Breast epithelium (tissue), 4 donors: ENCODE results near the gene C22orf31. TPM values are rescaled to one million over a fixed set of nuclear protein-coding genes. Genes with fewer than 3 reads are reported as not detected.

ENCODE experiments used
- DNase-seq, 2 donors: peaks; one replicate each; pipeline ENCODE4 v3.0.0-alpha.2; 2019; ENCODE audit warnings: low spot score in 2 of 2
- H3K27ac ChIP-seq, 2 donors: fragments of 200-600 bp; sonication (generic) in 1 of 2; one replicate each; pipeline ENCODE4 v1.5.1; 2016 to 2019; ENCODE audit warnings: mild to moderate bottlenecking in 1 of 2
- H3K27me3 ChIP-seq, 2 donors: fragments of 200-600 bp; sonication (generic) in 1 of 2; one replicate each; pipeline versions ENCODE4 v1.5.1 to v1.6.0; 2017 to 2019; ENCODE audit warnings: control low read depth in 1 of 2, mild to moderate bottlenecking in 1 of 2
- H3K36me3 ChIP-seq: fragments of 200-600 bp; one replicate; pipeline ENCODE4 v1.5.1; 2019
- H3K4me1 ChIP-seq, 2 donors: fragments of 200-600 bp; sonication (generic); one replicate each; pipeline ENCODE4 v1.5.1; 2016 to 2019; ENCODE audit warnings: control low read depth in 1 of 2
- H3K4me3 ChIP-seq, 3 donors: fragments of 200-600 bp; sonication (generic); 1 replicate in 2 of 3; 2 replicates in 1 of 3; pipeline ENCODE4 v1.5.1; 2016 to 2019; ENCODE audit warnings: mild to moderate bottlenecking in 3 of 3, moderate library complexity in 2 of 3
- H3K9me3 ChIP-seq, 2 donors: fragments of 200-600 bp; sonication (generic) in 1 of 2; one replicate each; pipeline ENCODE4 v1.5.1; 2016 to 2019; ENCODE audit warnings: control low read depth in 1 of 2
- POLR2A ChIP-seq: fragments of 450-650 bp; IDR thresholded peaks from one replicate; pipeline ENCODE4 v1.6.1; 2016; ENCODE audit warnings: antibody characterized with exemption, mild to moderate bottlenecking, moderate library complexity
- POLR2AphosphoS5 ChIP-seq, 3 donors: sonication (generic); formaldehyde crosslinking; IDR thresholded peaks; one replicate each; pipeline ENCODE4 v1.6.1; 2017; ENCODE audit warnings: antibody characterized with exemption in 3 of 3
- intact Hi-C: fragments of 100-400 bp; cut with DNase I; formaldehyde crosslinking; loops from one replicate; pipeline ENCODE4 v1.15.1; 2023; ENCODE audit warnings: low total_unique reads
- total RNA-seq, 3 donors: library from RNA; depleted of rRNA; stranded (reverse); fragments of >200 nt; gene quantifications; one replicate each; pipeline ENCODE4 v1.1.0, GENCODE V29; 2016
- TF ChIP-seq, protein P1 (sequence below), 3 donors: fragments of 450-650 bp; IDR thresholded peaks; one replicate each; pipeline ENCODE4 v1.5.1; 2016 to 2017; ENCODE audit warnings: antibody characterized with exemption in 3 of 3, mild to moderate bottlenecking in 3 of 3, moderate library complexity in 3 of 3

C22orf31 gene
- total RNA-seq, 3 donors from 2014 or later = 0.73 TPM; not detected in 2

DNA sequence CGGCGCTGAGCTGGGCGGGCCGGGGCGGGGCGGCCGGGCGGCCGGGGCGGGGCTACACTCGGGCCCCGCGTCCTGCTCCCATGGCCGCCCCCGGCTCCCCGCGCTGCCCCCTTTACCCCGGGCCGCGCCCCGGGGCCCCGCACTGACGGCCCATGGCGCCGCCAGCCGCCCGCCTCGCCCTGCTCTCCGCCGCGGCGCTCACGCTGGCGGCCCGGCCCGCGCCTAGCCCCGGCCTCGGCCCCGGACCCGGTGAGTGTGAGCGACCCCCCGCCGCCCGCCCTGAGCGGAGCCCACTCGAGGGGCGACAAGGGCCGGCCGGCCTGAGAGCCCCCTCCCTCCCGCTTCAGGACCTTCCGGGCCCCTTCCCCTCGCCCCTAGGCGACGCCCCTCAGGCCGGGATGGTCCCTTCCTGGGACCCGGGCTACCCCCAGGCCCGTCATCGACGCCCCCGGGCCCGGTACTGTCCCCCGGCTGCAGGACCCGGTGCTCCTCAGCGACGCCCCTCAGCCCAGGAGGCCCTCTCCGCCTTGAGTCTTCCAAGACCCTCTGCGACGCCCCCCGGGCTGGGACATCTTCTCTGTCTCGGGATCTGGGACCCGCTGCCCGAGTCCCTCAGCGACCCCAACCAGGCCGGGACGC, 11.5 kb upstream of the C22orf31 start, which contains the start of gene KREMEN1:
KREMEN1 (plus strand) TSS at position 57 of the 639 bp plus-strand sequence; CDS start at position 153, 96 bp downstream.
- Histone ChIP-seq H3K27me3 (no peaks in the 10 kb centered on the region), H3K4me3 (peak within 1 kb of the TSS; percentile 86 to 98 (median 88)), H3K27ac (peak within 1 kb of the TSS; percentile 72 to 84), H3K9me3 (no peaks in the 10 kb centered on the region), H3K36me3 (no peaks in the 10 kb centered on the region), H3K4me1 (peaks cover 6 to 7% of the 10 kb centered on the region in 2 donors)
- TF ChIP-seq POLR2AphosphoS5 (IDR thresholded peaks at IDR 0.05) (no peak), POLR2A (no peak)
- TF ChIP-seq, protein P1, sequence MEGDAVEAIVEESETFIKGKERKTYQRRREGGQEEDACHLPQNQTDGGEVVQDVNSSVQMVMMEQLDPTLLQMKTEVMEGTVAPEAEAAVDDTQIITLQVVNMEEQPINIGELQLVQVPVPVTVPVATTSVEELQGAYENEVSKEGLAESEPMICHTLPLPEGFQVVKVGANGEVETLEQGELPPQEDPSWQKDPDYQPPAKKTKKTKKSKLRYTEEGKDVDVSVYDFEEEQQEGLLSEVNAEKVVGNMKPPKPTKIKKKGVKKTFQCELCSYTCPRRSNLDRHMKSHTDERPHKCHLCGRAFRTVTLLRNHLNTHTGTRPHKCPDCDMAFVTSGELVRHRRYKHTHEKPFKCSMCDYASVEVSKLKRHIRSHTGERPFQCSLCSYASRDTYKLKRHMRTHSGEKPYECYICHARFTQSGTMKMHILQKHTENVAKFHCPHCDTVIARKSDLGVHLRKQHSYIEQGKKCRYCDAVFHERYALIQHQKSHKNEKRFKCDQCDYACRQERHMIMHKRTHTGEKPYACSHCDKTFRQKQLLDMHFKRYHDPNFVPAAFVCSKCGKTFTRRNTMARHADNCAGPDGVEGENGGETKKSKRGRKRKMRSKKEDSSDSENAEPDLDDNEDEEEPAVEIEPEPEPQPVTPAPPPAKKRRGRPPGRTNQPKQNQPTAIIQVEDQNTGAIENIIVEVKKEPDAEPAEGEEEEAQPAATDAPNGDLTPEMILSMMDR (IDR thresholded peaks at IDR 0.05) = no peak
- intact Hi-C loops = no loop called here
- no peak for DNase-seq

DNA sequence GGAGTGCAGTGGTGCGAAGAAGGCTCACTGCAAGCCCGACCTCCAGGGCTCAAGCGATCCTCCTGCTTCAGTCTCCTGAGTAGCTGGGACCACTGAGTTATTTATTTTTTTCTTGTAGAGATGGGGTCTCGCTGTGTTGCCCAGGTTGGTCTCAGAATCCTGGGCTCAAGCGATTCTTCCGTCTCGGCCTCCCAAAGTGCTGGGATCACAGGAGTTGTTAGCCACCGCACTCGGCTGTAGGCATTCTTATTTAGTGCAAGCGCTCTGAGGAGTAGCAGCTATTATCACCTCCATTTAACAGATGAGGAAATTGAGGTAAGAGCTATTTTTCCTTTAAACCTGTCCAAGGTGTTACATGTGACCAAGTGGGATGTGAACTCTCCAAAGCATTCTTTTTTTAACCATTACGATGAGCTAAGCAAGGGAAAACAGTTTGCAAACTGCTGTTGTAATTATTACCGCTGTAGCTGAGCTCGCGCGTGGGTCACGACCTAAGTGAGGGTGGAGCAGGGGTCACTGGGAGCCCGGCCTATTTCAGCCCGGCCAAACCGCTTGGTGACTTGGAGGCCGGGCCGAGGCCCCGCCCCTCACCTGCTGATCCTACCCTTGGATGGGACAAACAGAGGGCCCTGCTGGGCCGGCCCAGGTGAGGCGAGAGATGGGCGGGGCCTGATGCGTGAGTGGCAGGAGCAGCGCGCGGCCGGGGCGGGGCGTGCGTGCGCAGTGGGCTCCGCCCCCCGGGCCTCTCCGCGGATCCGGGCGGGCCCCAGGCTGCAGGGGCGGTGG, 10.8 kb upstream of the C22orf31 start:
- no peaks in the 10 kb centered on the region for H3K36me3 ChIP-seq
- peak overlapping the region; percentile 86 to 98 (median 88) for H3K4me3 ChIP-seq
- TF ChIP-seq, protein P1 (IDR thresholded peaks at IDR 0.05) = no peak
- TF ChIP-seq POLR2A (no peak), POLR2AphosphoS5 (IDR thresholded peaks at IDR 0.05) (no peak)
- H3K27ac ChIP-seq = peak overlapping the region in 1 of 2 donors; percentile 84
- peak; percentile 93 to 94 for DNase-seq
- H3K9me3 ChIP-seq = no peaks in the 10 kb centered on the region
- H3K4me1 ChIP-seq = peaks cover 6 to 7% of the 10 kb centered on the region in 2 donors
- no peaks in the 10 kb centered on the region for H3K27me3 ChIP-seq
- intact Hi-C loops = no loop called here

DNA sequence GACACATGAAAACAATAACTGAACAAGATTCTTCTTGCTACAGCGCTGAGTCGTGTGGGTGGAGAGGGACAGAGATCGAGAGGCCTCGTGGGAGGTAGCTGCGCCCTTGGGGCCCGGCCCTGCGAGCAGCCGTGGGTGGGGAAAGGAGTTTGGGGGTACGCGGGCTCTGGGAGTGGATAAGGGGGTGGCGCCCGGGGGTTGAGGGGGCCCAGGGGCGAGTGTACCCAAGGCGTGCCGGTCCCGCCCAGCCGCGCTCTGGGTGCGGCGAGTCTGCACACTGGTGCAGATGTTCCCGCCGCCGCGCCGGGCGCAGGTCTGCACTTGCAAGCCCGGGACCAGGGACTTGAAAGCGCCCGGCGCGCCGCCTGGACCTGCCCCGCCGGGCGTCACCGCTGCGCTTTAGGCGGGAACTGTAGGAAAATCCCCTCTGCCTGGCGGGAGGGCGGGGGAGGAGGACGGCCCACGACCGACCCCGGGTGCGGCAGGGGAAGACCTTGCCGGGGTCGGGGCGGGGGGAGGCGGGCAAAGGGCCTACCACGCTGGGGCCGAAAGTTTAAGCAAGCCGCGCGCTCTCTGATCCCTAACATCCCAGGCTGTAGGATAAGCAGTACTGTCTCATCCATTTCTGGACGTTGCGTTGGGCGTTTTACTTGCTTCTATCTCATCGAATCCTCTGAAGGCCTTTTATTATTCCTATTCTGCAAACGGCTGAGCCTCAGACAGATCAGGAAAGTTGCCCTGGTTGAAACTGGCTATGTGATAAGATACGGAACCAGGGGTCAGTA, 9.8 kb upstream of the C22orf31 start:
- Histone ChIP-seq H3K9me3 (no peaks in the 10 kb centered on the region), H3K27ac (peak overlapping the region; percentile 52), H3K36me3 (no peaks in the 10 kb centered on the region), H3K4me1 (peaks cover 6 to 7% of the 10 kb centered on the region in 2 donors), H3K4me3 (peak overlapping the region; percentile 86 to 98 (median 88)), H3K27me3 (no peaks in the 10 kb centered on the region)
- intact Hi-C loops = no loop called here
- no peak for TF ChIP-seq POLR2AphosphoS5 (IDR thresholded peaks at IDR 0.05)
- TF ChIP-seq, protein P1 (IDR thresholded peaks at IDR 0.05) = no peak
- peak; percentile 48 to 59 for DNase-seq

DNA sequence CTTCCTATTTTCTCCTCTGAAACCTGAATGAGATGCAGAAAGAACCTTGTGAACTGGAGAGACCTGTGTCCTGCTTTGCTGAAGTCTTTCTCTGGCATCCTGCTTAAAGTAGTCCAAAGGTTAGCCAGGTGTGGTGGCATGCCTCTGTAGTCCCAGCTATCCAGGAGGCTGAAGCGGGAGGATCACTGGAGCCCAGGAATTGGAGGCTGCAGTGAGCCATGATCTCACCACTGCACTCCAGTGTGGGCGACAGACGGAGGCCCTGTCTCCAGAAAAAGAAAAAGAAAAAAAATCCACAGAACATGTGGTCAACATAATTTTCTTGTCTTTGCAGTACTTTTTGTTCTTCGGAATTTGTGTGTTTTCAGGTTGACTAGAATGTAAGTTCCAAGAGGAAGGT, 8.9 kb upstream of the C22orf31 start:
- no peak overlapping the region for H3K27ac ChIP-seq

More for the DNA sequence above, 8.9 kb upstream of the C22orf31 start:
- DNase-seq = no peak
- intact Hi-C loops = no loop called here
- Histone ChIP-seq H3K4me1 (peaks cover 6 to 7% of the 10 kb centered on the region in 2 donors), H3K27me3 (no peaks in the 10 kb centered on the region), H3K36me3 (no peaks in the 10 kb centered on the region), H3K9me3 (no peaks in the 10 kb centered on the region), H3K4me3 (no peak overlapping the region)
- TF ChIP-seq POLR2A (no peak), POLR2AphosphoS5 (IDR thresholded peaks at IDR 0.05) (no peak)
- TF ChIP-seq, protein P1 (IDR thresholded peaks at IDR 0.05) = no peak
